GM15510 (cell line): Measurements from ENCODE around the gene S100A5.

ENCODE experiments used
- POLR2A ChIP-seq: IDR thresholded peaks from 3 replicates; pipeline ENCODE4 v1.6.1; 2011; ENCODE audit warnings: borderline replicate concordance; ENCODE audit not compliant: insufficient read length; ENCODE audit errors: extremely low read depth

Gene S100A5

GRCh38 chr1:153527023-153527682 is 13.6 kb downstream of the S100A5 start:
- no peak for TF ChIP-seq POLR2A

DNA sequence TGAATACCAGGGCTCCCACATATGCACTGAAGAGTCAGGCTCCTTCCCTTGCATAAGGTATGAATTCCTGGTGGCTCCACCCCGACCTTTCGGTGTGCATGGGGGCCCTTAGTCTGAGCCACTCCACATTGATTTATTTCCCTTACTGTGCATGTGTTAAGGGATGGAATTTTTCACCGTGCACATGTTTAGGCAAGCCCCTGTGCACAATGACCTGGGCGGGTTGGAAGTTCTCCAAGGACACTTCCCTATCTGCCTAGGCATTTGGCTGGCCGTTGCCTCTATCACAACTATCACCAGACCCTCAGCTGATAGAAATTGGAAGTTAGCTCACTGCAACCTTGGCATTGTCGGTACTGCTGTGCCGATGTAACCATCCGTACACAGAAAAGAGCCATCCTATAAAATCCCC is 14.6 kb downstream of the S100A5 start:
- TF ChIP-seq POLR2A = no peak

DNA sequence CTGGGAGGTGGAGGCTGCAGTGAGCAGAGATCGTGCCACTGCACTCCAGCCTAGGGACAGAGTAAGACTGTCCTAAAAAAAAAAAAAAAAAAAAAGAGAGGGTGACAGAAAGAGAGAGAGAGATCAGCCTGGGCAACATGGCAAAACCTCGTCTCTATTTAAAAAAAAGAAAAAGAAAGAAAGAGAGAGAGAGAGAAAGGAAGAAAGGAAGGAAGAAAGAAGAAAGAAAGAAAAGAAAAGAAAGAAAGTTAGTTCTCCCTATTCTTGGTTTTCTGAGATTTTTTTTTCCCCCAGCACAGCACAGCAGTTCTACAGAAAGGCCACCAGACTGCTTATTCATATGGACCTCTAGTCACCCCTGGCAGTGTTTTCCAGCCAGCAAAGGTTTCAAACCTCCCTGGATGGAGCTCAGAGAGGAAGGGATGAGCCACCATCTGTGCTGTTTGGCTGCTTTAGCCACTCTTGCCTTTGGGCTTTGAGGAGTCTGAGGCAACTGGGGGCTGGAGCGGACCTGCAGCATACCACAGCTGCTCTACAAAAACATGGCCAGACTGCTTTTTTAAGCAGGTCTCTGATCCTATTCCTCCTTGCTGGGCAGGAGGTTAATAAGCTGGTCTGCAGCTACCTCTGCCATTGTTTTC is 15.5 kb downstream of the S100A5 start:
- TF ChIP-seq POLR2A = no peak

DNA sequence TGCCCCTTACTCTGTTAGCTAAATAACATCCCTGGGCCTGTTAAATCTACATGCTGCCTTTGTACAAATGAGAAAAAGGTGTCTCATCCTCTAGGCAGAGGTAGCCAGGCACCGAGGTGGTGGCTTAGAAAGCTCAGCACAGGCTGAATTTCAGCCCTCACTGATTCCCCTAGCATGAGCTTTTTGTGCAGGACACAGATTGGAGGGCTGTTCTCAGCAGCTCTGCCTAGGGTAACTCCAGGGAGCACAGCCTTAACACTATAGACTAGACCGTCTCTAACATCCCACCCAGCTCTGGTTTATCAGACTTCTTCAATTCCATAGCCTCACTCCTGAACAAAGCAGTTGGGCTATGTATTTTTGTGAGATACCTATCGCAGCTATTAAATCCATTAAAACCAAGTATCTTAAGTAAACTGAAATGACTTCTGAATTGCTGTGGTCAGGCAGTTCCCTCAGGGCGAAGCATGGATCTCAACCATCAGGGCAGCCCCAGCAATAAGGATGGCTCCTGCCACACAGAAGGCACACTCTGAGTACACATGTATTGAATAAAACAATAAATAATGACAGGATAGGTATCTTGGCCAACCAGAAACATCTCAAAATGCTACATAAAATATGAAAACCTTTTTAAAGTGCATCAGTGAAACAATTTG is 19.8 kb downstream of the S100A5 start:
- TF ChIP-seq POLR2A = no peak

- TF ChIP-seq POLR2A = no peak
Observed at GRCh38 chr1:153519242-153519641, 21.5 kb downstream of the S100A5 start.

- no peak for TF ChIP-seq POLR2A
Observed at GRCh38 chr1:153515504-153516394, 25.0 kb downstream of the S100A5 start.

DNA sequence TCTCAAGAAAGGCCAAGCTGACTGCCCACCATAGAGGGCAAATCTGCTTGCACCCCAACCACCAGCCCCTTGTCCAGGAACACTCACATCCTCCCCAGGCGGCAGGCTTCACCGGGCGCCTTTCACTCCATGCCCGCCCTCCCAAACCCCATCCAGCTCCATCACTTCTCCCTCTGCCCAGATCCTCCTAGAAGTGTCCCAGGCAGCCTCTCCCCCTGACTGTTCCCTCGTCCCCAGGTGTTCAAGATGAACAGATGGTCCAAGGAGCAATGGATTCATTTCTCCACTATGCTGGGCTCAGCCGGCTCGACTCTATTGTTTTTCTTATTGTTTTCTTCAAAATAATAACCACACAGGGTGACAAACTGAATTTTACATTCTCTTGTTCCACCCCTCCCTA is 27.1 kb downstream of the S100A5 start:
- no peak for TF ChIP-seq POLR2A

- TF ChIP-seq POLR2A = no peak
Observed at GRCh38 chr1:153513023-153513422, 27.7 kb downstream of the S100A5 start.

DNA sequence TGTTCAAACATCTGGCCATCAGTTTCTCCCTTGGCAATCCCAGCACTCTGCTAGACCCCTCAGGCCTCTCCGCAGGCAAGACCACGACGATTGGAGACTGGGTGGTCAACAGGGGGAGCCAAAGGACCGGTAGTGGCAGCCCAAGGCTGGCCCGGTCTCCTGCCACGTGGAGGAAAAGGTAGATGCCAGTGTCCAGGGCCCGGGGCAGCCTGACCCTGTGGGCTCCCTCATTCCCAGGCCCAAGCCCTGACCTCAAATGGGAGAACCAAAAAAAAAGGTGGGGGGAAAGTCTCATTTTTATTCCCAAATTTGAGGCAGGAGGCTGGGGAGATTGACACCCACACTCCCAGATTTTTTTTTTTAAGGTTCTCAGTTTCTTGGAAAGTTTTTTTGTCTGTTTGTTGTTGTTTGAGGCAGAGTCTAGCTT is 29.7 kb downstream of the S100A5 start:
- no peak for TF ChIP-seq POLR2A

- no peak for TF ChIP-seq POLR2A
Observed at GRCh38 chr1:153509729-153510354, 30.9 kb downstream of the S100A5 start.

GRCh38 chr1:153509036-153509435 is 31.7 kb downstream of the S100A5 start:
- TF ChIP-seq POLR2A = no peak

GRCh38 chr1:153507926-153508583 is 32.7 kb downstream of the S100A5 start:
- no peak for TF ChIP-seq POLR2A

- TF ChIP-seq POLR2A = no peak
Observed at GRCh38 chr1:153506831-153507413, 33.8 kb downstream of the S100A5 start.

GRCh38 chr1:153506386-153506785 is 34.3 kb downstream of the S100A5 start:
- no peak for TF ChIP-seq POLR2A

- no peak for TF ChIP-seq POLR2A
Observed at GRCh38 chr1:153505576-153505975, 35.2 kb downstream of the S100A5 start.

GRCh38 chr1:153503766-153504165 is 37.0 kb downstream of the S100A5 start:
- TF ChIP-seq POLR2A = no peak
